Fibroblast of the aortic adventitia (primary cell): ENCODE data around the gene SLC5A2. TPM values are rescaled to one million over a fixed set of nuclear protein-coding genes. Genes with fewer than 3 reads are reported as not detected.

Experiments used
- DNase-seq: peaks from one replicate; pipeline ENCODE4 v3.0.0-alpha.2; 2010; ENCODE audit warnings: low read depth
- H3K4me3 ChIP-seq: 2 replicates; pipeline ENCODE4 v1.5.1; 2011; ENCODE audit warnings: low read depth, mild to moderate bottlenecking, control low read depth, low read length, moderate library complexity
- CTCF ChIP-seq: IDR thresholded peaks from 2 replicates; pipeline ENCODE4 v1.5.1; 2011; ENCODE audit warnings: mild to moderate bottlenecking, low read length, control low read depth, inconsistent platforms; ENCODE audit not compliant: insufficient read depth
- total RNA-seq: library from RNA; depleted of rRNA; stranded (reverse); fragments of >200 nt; gene quantifications from 2 replicates; pipeline ENCODE4 v1.2.3, GENCODE V29; 2012; ENCODE audit warnings: low replicate concordance

Gene SLC5A2
- total RNA-seq, 1 donor, result not detected

- DNase-seq, result no peak
- H3K4me3 ChIP-seq, result no peak overlapping the region
- TF ChIP-seq CTCF, result no peak
Observed at GRCh38 chr16:31465788-31466370, 17.0 kb upstream of the SLC5A2 start.

GRCh38 chr16:31466381-31466841 lies 16.5 kb upstream of the SLC5A2 start:
- no peak for TF ChIP-seq CTCF
- DNase-seq, result no peak

GRCh38 chr16:31467151-31467773 lies 15.7 kb upstream of the SLC5A2 start:
- no peak for DNase-seq
- no peak overlapping the region for H3K4me3 ChIP-seq
- no peak for TF ChIP-seq CTCF

More at GRCh38 chr16:31466381-31466841, 16.5 kb upstream of the SLC5A2 start:
- H3K4me3 ChIP-seq, result no peak overlapping the region

GRCh38 chr16:31467858-31468257 lies 15.1 kb upstream of the SLC5A2 start:
- no peak for TF ChIP-seq CTCF
- no peak for DNase-seq
- H3K4me3 ChIP-seq, result no peak overlapping the region

- H3K4me3 ChIP-seq, result no peak overlapping the region
- TF ChIP-seq CTCF, result no peak
- DNase-seq, result no peak
Observed at GRCh38 chr16:31470615-31471014, 12.3 kb upstream of the SLC5A2 start.

GRCh38 chr16:31471241-31471874 lies 11.6 kb upstream of the SLC5A2 start:
- no peak for DNase-seq
- no peak for TF ChIP-seq CTCF

More at GRCh38 chr16:31471241-31471874, 11.6 kb upstream of the SLC5A2 start:
- peak overlapping the region; percentile 82 for H3K4me3 ChIP-seq
